Retina (tissue), 1 donor: ENCODE data around the gene AGBL4.

Experiments
- DNase-seq: peaks from one replicate; pipeline ENCODE4 v3.0.0-alpha.2; 2016

AGBL4 gene

GRCh38 chr1:48619539-48619938 is 1404.2 kb downstream of the AGBL4 start:
- DNase-seq = no peak

- no peak for DNase-seq
Observed at GRCh38 chr1:48617252-48617651, 1406.5 kb downstream of the AGBL4 start.

- no peak for DNase-seq
Observed at GRCh38 chr1:48616710-48617109, 1407.0 kb downstream of the AGBL4 start.

GRCh38 chr1:48611841-48612240 is 1411.9 kb downstream of the AGBL4 start:
- DNase-seq = no peak

- DNase-seq = peak; percentile 26
Observed at GRCh38 chr1:48610628-48611542, 1412.9 kb downstream of the AGBL4 start.

GRCh38 chr1:48608882-48609281 is 1414.9 kb downstream of the AGBL4 start:
- DNase-seq = no peak

- no peak for DNase-seq
Observed at GRCh38 chr1:48603222-48603621, 1420.5 kb downstream of the AGBL4 start.

GRCh38 chr1:48602349-48602748 is 1421.4 kb downstream of the AGBL4 start:
- DNase-seq = no peak

GRCh38 chr1:48600182-48600581 is 1423.6 kb downstream of the AGBL4 start:
- DNase-seq = no peak

- DNase-seq = no peak
Observed at GRCh38 chr1:48597663-48598062, 1426.1 kb downstream of the AGBL4 start.

GRCh38 chr1:48596046-48596445 is 1427.7 kb downstream of the AGBL4 start:
- DNase-seq = no peak

GRCh38 chr1:48595613-48596012 is 1428.1 kb downstream of the AGBL4 start:
- no peak for DNase-seq

GRCh38 chr1:48592330-48592729 is 1431.4 kb downstream of the AGBL4 start:
- no peak for DNase-seq

- DNase-seq = no peak
Observed at GRCh38 chr1:48591181-48591580, 1432.6 kb downstream of the AGBL4 start.

- DNase-seq = no peak
Observed at GRCh38 chr1:48588061-48588460, 1435.7 kb downstream of the AGBL4 start.

GRCh38 chr1:48582408-48582807 is 1441.3 kb downstream of the AGBL4 start:
- no peak for DNase-seq

GRCh38 chr1:48581270-48581669 is 1442.5 kb downstream of the AGBL4 start:
- DNase-seq = no peak

GRCh38 chr1:48576565-48576964 is 1447.2 kb downstream of the AGBL4 start:
- no peak for DNase-seq

- peak; percentile 84 for DNase-seq
Observed at GRCh38 chr1:48572646-48573258, 1451.0 kb downstream of the AGBL4 start.

- DNase-seq = no peak
Observed at GRCh38 chr1:48572134-48572533, 1451.6 kb downstream of the AGBL4 start.

- no peak for DNase-seq
Observed at GRCh38 chr1:48571303-48571987, 1452.3 kb downstream of the AGBL4 start.

- DNase-seq = no peak
Observed at GRCh38 chr1:48570568-48570967, 1453.2 kb downstream of the AGBL4 start.

GRCh38 chr1:48568501-48568900 is 1455.3 kb downstream of the AGBL4 start:
- no peak for DNase-seq

- DNase-seq = no peak
Observed at GRCh38 chr1:48566492-48566891, 1457.3 kb downstream of the AGBL4 start.
